Middle frontal gyrus (tissue), 1 donor: ENCODE measurements around the gene SLC2A9.

Experiments used
- DNase-seq: peaks from one replicate; pipeline ENCODE4 v3.0.0-alpha.2; 2015; ENCODE audit warnings: low spot score; ENCODE audit errors: extremely low spot score

The SLC2A9 gene

GRCh38 chr4:9894644-9895332, 126.5 kb downstream of the SLC2A9 start:
- DNase-seq: no peak

GRCh38 chr4:9893329-9894108, 127.8 kb downstream of the SLC2A9 start:
- no peak for DNase-seq

GRCh38 chr4:9891740-9892139, 129.6 kb downstream of the SLC2A9 start:
- DNase-seq: no peak

GRCh38 chr4:9891056-9891455, 130.2 kb downstream of the SLC2A9 start:
- no peak for DNase-seq

- DNase-seq: no peak
Measured at GRCh38 chr4:9889306-9889705, 132.0 kb downstream of the SLC2A9 start.

- DNase-seq: no peak
Measured at GRCh38 chr4:9885958-9886357, 135.3 kb downstream of the SLC2A9 start.

- DNase-seq: no peak
Measured at GRCh38 chr4:9880406-9881197, 140.7 kb downstream of the SLC2A9 start.

GRCh38 chr4:9877123-9877522, 144.2 kb downstream of the SLC2A9 start:
- no peak for DNase-seq

GRCh38 chr4:9875516-9875915, 145.8 kb downstream of the SLC2A9 start:
- DNase-seq: no peak

GRCh38 chr4:9874385-9874784, 146.9 kb downstream of the SLC2A9 start:
- no peak for DNase-seq

GRCh38 chr4:9870165-9870790, 151.0 kb downstream of the SLC2A9 start:
- DNase-seq: no peak

- no peak for DNase-seq
Measured at GRCh38 chr4:9867751-9868425, 153.4 kb downstream of the SLC2A9 start.

- peak; percentile 40 for DNase-seq
Measured at GRCh38 chr4:9866931-9867330, 154.4 kb downstream of the SLC2A9 start.

- no peak for DNase-seq
Measured at GRCh38 chr4:9861561-9861960, 159.7 kb downstream of the SLC2A9 start.

GRCh38 chr4:9859810-9860209, 161.5 kb downstream of the SLC2A9 start:
- DNase-seq: no peak

GRCh38 chr4:9849538-9849920, 171.8 kb downstream of the SLC2A9 start:
- no peak for DNase-seq

- no peak for DNase-seq
Measured at GRCh38 chr4:9847968-9848748, 173.1 kb downstream of the SLC2A9 start.

- DNase-seq: no peak
Measured at GRCh38 chr4:9845791-9846493, 175.4 kb downstream of the SLC2A9 start.

GRCh38 chr4:9841072-9841471, 180.2 kb downstream of the SLC2A9 start:
- no peak for DNase-seq

GRCh38 chr4:9835430-9835829, 185.9 kb downstream of the SLC2A9 start:
- no peak for DNase-seq
